AG09309 (cell line): ENCODE results near the gene CEMIP2.

Source experiments
- DNase-seq: peaks from one replicate; pipeline ENCODE4 v3.0.0-alpha.2; 2010; ENCODE audit warnings: low read depth
- H3K4me3 ChIP-seq: 2 replicates; pipeline ENCODE4 v1.5.1; 2011; ENCODE audit warnings: mild to moderate bottlenecking, low read depth, low read length, moderate library complexity; ENCODE audit not compliant: control insufficient read depth
- TF ChIP-seq, protein P1 (sequence below): IDR thresholded peaks from 2 replicates; pipeline ENCODE4 v1.5.1; 2011; ENCODE audit warnings: mild to moderate bottlenecking, low read depth, low read length, inconsistent platforms; ENCODE audit not compliant: insufficient read depth, control insufficient read depth; ENCODE audit errors: missing control alignments

The CEMIP2 gene

DNA sequence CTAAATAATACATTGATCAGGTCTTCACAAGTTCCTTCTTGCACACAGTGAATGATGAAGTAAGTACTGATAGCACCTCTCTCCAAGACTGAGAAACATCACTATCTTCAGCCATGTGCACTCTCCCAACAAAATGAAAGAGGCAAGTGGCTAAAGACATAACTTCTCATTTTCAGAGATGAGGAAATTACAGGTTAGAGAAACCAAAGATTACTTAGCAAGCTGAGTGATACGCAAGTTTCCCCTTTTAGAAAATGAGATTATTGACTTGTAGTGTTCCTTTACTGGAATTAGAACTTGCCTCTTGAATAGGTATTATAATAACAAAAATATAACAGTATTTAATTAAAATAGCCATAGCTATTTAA is 21.6 kb downstream of the CEMIP2 start:
- no peak overlapping the region for H3K4me3 ChIP-seq
- TF ChIP-seq, protein P1, sequence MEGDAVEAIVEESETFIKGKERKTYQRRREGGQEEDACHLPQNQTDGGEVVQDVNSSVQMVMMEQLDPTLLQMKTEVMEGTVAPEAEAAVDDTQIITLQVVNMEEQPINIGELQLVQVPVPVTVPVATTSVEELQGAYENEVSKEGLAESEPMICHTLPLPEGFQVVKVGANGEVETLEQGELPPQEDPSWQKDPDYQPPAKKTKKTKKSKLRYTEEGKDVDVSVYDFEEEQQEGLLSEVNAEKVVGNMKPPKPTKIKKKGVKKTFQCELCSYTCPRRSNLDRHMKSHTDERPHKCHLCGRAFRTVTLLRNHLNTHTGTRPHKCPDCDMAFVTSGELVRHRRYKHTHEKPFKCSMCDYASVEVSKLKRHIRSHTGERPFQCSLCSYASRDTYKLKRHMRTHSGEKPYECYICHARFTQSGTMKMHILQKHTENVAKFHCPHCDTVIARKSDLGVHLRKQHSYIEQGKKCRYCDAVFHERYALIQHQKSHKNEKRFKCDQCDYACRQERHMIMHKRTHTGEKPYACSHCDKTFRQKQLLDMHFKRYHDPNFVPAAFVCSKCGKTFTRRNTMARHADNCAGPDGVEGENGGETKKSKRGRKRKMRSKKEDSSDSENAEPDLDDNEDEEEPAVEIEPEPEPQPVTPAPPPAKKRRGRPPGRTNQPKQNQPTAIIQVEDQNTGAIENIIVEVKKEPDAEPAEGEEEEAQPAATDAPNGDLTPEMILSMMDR = no peak
- no peak for DNase-seq

DNA sequence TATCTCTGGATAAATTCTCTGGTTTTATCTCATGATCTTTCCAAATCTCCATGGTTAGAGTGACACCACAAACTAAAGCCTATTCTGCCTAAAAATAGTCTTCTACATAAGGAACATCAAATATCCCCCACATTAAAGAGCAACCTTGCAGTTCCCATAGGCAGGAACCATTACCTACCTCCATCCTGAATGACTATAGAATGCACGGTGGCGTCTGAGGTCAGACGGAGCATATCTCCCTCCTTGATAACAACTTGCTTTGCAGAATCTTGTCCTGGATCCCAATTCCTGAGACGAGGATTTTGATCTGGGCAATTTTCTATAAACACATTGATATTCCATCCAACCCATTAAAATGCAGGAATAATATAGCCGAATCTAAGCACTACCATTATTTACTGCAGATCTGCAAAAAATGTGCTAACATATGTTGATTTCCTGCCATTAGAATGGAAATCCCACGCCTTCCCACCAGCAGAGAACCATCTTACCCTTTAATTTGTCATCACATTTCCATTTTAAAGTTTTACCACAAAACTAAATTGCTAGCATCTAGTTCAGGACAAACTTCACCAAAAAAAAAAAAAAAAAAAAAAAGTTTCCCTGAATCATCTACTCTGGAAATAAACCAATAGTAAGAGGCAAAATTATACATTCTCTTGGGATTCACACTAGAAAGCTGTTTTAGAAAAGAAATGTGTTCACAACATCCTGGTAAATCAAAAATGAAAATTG is 22.1 kb downstream of the CEMIP2 start:
- no peak for DNase-seq
- TF ChIP-seq, protein P1 = no peak
- no peak overlapping the region for H3K4me3 ChIP-seq

DNA sequence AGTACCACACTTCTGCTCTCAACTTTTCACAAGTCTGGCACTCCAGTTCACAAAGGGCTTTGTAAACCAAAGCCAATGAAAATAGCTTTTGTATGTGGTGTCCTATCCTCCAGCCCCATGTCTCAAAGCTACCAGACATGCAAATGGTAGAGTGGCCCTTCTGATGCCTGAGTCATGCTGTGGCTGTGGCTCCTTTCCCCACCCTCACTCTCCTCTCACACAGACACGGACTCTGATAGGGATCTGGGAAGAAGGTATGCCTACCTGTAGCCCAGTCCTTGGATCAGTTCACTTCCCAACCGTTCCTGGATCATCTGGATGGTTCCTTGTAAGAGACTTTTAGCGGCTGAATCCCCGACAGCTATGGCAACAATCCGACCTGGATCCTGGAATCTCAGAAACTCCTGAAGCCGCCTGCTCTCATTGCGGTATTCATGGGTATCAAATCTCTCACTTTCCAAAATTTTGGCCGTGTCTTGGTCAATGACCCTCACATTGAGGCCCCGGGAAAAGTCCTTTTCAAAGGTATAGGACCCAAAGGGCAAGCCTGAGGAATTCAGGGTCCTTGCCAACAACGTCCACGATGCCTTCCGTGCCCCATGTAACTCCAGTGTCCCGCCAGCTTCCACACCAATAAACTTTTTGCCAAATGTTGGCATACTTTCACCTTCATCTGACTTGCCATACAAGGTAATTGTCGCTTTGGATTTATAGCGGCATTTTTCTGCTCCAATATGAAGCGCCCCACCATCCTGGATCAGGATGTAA is 23.4 kb downstream of the CEMIP2 start:
- no peak overlapping the region for H3K4me3 ChIP-seq
- TF ChIP-seq, protein P1 = no peak
- no peak for DNase-seq

DNA sequence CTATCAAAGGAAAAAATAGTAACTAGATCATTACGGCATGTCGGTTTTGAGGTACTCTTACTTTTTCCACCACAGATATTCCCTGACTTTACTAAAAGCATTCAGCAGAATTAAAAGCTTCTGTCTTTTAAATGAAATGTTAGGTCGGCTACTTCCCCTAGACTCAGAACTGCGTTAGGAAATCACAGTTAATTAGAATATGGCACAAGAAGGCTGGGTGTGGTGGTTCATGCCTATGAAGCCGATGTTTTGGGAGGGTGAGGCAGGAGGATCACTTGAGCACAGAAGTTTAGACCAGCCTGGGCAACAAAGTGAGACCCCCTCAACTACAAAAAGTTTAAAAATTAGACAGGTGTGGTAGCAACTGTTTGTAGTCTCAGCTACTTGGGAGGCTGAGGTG is 24.4 kb downstream of the CEMIP2 start:
- no peak overlapping the region for H3K4me3 ChIP-seq
- TF ChIP-seq, protein P1 = no peak
- no peak for DNase-seq

DNA sequence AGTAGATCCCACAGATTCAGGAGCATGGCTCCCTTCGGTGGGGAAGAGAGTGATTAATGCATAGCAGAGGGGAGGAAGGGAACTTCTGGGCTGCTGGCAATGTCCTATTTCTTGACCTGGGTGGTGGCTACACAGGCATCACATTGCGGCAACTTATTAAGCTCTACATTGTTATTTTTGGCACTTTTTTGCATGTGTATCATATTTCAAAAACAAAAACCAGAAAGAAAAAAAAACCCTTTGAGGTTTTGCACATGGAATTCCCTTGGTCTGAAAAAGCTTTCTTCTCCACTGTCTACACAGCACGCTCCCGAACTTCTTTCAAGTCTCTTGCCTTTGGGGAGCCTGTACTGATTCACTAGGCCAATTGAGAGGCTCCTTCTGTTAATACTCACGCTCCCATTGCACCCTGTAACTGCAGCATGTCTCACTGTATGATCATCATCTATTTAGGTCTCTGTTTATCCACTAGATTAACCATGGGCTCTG is 25.1 kb downstream of the CEMIP2 start:
- no peak for DNase-seq
- TF ChIP-seq, protein P1 = no peak

DNA sequence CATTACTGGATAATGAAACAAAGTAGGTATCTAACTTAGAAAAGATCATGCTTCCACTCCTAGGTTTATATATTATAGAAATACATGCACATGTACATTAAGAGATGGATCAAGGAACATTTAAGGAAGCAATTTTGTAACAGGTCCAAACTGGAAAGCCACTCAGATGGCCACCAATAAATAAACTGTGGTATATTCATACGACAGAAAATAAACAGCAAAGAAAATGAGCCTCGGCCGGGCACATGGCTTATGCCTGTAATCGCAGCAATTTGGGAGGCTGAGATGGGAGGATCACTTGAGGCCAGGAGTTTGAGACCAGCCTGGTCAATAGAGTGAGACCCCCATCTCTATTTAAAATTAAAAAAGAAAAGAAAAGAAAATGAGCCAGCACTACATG is 25.6 kb downstream of the CEMIP2 start:
- TF ChIP-seq, protein P1 = no peak
- DNase-seq = no peak
- H3K4me3 ChIP-seq = no peak overlapping the region

More for the DNA sequence above, 25.1 kb downstream of the CEMIP2 start:
- no peak overlapping the region for H3K4me3 ChIP-seq
